ENCODE measurements around the gene CST2.
"Not testable (repeated sequence)": the region's sequence is repeated elsewhere in the genome, so short reads cannot be mapped to it uniquely, and the experiment has no call there.

CST2 gene

GRCh38 chr20:23826541-23827021, at the start of gene CST2:
CST2 (minus strand) TSS chr20:23826729; CDS start chr20:23826660, 69 bp downstream.
- DNase-seq (ENCODE audit: low read depth in 2 of 2): no peak

- no peak for DNase-seq (ENCODE audit: low read depth in 2 of 2)
Measured at GRCh38 chr20:23875606-23876237, 49.2 kb upstream of the CST2 start.

GRCh38 chr20:23874747-23875146, 48.2 kb upstream of the CST2 start:
- no peak for DNase-seq (ENCODE audit: low read depth in 2 of 2)

- no peak for DNase-seq (ENCODE audit: low read depth in 2 of 2)
Measured at GRCh38 chr20:23873370-23874015, 47.0 kb upstream of the CST2 start.

GRCh38 chr20:23872065-23872464, 45.5 kb upstream of the CST2 start:
- no peak for DNase-seq (ENCODE audit: low read depth in 2 of 2)

GRCh38 chr20:23870461-23870860, 43.9 kb upstream of the CST2 start:
- DNase-seq (ENCODE audit: low read depth in 2 of 2): no peak

- DNase-seq (ENCODE audit: low read depth in 2 of 2): no peak
Measured at GRCh38 chr20:23869520-23869919, 43.0 kb upstream of the CST2 start.

- no peak for DNase-seq (ENCODE audit: low read depth in 2 of 2)
Measured at GRCh38 chr20:23868321-23868720, 41.8 kb upstream of the CST2 start.

- no peak for DNase-seq (ENCODE audit: low read depth in 2 of 2)
Measured at GRCh38 chr20:23867152-23867776, 40.7 kb upstream of the CST2 start.

GRCh38 chr20:23860771-23861170, 34.2 kb upstream of the CST2 start:
- DNase-seq (ENCODE audit: low read depth in 2 of 2): not testable (repeated sequence)

GRCh38 chr20:23857962-23858595, 31.6 kb upstream of the CST2 start:
- DNase-seq (ENCODE audit: low read depth in 2 of 2): no peak

GRCh38 chr20:23856736-23857135, 30.2 kb upstream of the CST2 start:
- DNase-seq (ENCODE audit: low read depth in 2 of 2): no peak

GRCh38 chr20:23856226-23856625, 29.7 kb upstream of the CST2 start:
- DNase-seq (ENCODE audit: low read depth in 2 of 2): no peak

GRCh38 chr20:23841693-23842092, 15.2 kb upstream of the CST2 start:
- DNase-seq (ENCODE audit: low read depth in 2 of 2): no peak

- DNase-seq (ENCODE audit: low read depth in 2 of 2): no peak
Measured at GRCh38 chr20:23835716-23836115, 9.2 kb upstream of the CST2 start.

GRCh38 chr20:23832775-23833513, 6.4 kb upstream of the CST2 start:
- DNase-seq (ENCODE audit: low read depth in 2 of 2): no peak

- not testable (repeated sequence) for DNase-seq (ENCODE audit: low read depth in 2 of 2)
Measured at GRCh38 chr20:23831961-23832360, 5.4 kb upstream of the CST2 start.

GRCh38 chr20:23823621-23824324, 2.8 kb downstream of the CST2 start:
- DNase-seq (ENCODE audit: low read depth in 2 of 2): no peak

GRCh38 chr20:23823111-23823510, 3.4 kb downstream of the CST2 start:
- DNase-seq (ENCODE audit: low read depth in 2 of 2): no peak

GRCh38 chr20:23820493-23820892, 6.0 kb downstream of the CST2 start:
- DNase-seq (ENCODE audit: low read depth in 2 of 2): no peak

GRCh38 chr20:23811559-23811958, 15.0 kb downstream of the CST2 start:
- not testable (repeated sequence) for DNase-seq (ENCODE audit: low read depth in 2 of 2)
